Stromal cell of bone marrow (primary cell): ENCODE measurements around the gene PLIN4.

Experiments used
- DNase-seq: peaks from one replicate; pipeline ENCODE4 v3.0.0-alpha.2; 2012; ENCODE audit warnings: low read depth

Gene PLIN4

GRCh38 chr19:4523306-4524110, 5.2 kb upstream of the PLIN4 start:
- DNase-seq = no peak

- DNase-seq = no peak
These were observed 4.2 kb upstream of the PLIN4 start for GRCh38 chr19:4522291-4523002.

- DNase-seq = no peak
These were observed 3.6 kb upstream of the PLIN4 start for GRCh38 chr19:4521888-4522242.

GRCh38 chr19:4521170-4521887, 3.0 kb upstream of the PLIN4 start:
- DNase-seq = no peak

GRCh38 chr19:4519521-4520277, 1.4 kb upstream of the PLIN4 start:
- no peak for DNase-seq

GRCh38 chr19:4519172-4519496, 848 bp upstream of the PLIN4 start:
- no peak for DNase-seq

GRCh38 chr19:4517451-4518057, 732 bp downstream of the PLIN4 start:
- DNase-seq = no peak

- no peak for DNase-seq
These were observed 1.4 kb downstream of the PLIN4 start for GRCh38 chr19:4516939-4517300.

GRCh38 chr19:4516199-4516938, 1.9 kb downstream of the PLIN4 start:
- DNase-seq = no peak

GRCh38 chr19:4515732-4516131, 2.6 kb downstream of the PLIN4 start:
- no peak for DNase-seq

- DNase-seq = no peak
These were observed 5.0 kb downstream of the PLIN4 start for GRCh38 chr19:4513248-4513647.

GRCh38 chr19:4512070-4512469, 6.2 kb downstream of the PLIN4 start:
- no peak for DNase-seq

GRCh38 chr19:4511300-4512054, 6.8 kb downstream of the PLIN4 start:
- no peak for DNase-seq

GRCh38 chr19:4510435-4511255, 7.6 kb downstream of the PLIN4 start:
- DNase-seq = no peak

GRCh38 chr19:4508698-4509097, 9.6 kb downstream of the PLIN4 start:
- DNase-seq = no peak

- no peak for DNase-seq
These were observed 10.5 kb downstream of the PLIN4 start for GRCh38 chr19:4507804-4508203.

GRCh38 chr19:4507150-4507452, 11.2 kb downstream of the PLIN4 start:
- DNase-seq = no peak

GRCh38 chr19:4506449-4507149, 11.7 kb downstream of the PLIN4 start:
- no peak for DNase-seq
